ENCODE measurements around the gene FNDC1.

The FNDC1 gene

DNA sequence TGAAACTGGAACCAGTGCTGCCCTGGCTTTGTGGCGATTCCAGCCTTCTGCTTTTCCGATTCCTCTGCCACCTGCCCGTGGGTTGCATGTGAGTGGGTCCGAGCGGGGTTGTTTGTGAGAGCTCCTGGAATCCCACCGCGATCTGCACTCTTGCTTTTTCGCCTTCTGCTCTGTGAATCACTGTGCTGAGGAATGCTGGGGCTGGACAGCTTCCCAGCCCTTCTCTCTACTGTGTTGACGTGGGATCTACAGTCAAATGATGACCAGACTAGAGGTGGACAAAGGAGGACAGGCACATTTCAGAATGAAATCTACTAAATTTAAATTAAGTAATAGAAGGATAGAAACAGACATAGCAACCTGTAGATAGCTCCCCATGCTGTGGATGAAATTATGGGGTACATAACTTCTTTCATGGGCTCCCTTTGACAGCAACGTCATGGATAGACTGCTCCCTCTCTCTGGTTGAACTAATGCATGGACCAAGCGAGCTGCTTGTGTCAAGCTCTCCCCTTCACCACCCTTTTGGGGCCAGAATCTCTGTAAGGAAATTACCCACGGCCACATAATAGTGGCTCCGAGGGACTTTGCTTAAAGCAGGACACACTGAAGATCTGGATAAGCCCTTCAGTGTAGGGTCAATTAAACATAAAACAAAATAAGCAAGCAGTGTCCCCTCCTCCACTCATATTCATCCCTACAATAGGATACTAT is 2.0 kb downstream of the FNDC1 start:
- TF ChIP-seq, protein P1, sequence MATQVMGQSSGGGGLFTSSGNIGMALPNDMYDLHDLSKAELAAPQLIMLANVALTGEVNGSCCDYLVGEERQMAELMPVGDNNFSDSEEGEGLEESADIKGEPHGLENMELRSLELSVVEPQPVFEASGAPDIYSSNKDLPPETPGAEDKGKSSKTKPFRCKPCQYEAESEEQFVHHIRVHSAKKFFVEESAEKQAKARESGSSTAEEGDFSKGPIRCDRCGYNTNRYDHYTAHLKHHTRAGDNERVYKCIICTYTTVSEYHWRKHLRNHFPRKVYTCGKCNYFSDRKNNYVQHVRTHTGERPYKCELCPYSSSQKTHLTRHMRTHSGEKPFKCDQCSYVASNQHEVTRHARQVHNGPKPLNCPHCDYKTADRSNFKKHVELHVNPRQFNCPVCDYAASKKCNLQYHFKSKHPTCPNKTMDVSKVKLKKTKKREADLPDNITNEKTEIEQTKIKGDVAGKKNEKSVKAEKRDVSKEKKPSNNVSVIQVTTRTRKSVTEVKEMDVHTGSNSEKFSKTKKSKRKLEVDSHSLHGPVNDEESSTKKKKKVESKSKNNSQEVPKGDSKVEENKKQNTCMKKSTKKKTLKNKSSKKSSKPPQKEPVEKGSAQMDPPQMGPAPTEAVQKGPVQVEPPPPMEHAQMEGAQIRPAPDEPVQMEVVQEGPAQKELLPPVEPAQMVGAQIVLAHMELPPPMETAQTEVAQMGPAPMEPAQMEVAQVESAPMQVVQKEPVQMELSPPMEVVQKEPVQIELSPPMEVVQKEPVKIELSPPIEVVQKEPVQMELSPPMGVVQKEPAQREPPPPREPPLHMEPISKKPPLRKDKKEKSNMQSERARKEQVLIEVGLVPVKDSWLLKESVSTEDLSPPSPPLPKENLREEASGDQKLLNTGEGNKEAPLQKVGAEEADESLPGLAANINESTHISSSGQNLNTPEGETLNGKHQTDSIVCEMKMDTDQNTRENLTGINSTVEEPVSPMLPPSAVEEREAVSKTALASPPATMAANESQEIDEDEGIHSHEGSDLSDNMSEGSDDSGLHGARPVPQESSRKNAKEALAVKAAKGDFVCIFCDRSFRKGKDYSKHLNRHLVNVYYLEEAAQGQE (IDR thresholded peaks at IDR 0.05; ENCODE audit: insufficient read depth in 1 of 2, low read depth in 2 of 2, low read length in 2 of 2) = no peak
- TF ChIP-seq SIN3A (IDR thresholded peaks at IDR 0.05; ENCODE audit: borderline replicate concordance, insufficient read depth, low read length) = no peak
- TF ChIP-seq FOXP2 (optimal IDR thresholded peaks at IDR 0.05; ENCODE audit: borderline replicate concordance, extremely low read depth, extremely low read length, insufficient read depth) = no peak
- no peak for TF ChIP-seq TAF1 (IDR thresholded peaks at IDR 0.05; ENCODE audit: borderline replicate concordance, insufficient read depth, low read length)
- TF ChIP-seq POLR2AphosphoS5 (IDR thresholded peaks at IDR 0.05; ENCODE audit: low read depth, low read length) = no peak

DNA sequence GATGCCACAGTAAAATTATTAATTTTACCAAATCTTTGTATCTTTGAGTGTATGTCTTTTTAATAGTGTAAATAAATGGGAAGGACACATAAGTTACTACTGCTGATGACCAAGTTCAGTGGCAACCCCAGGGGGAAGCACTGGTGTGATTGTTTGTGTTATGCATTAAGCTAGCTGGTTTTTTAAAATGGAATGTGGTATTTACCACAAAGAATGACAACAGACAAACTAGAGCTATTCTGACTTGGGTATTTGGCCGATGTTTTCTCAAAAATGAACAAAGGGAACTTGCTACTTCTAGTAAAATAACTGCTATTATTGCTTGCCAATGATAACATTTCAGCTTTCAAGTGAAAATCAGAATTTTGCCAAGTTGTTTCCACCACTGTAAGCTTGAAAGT is 2.9 kb downstream of the FNDC1 start:
- no peak for TF ChIP-seq POLR2AphosphoS5 (IDR thresholded peaks at IDR 0.05; ENCODE audit: low read depth, low read length)
- TF ChIP-seq FOXP2 (optimal IDR thresholded peaks at IDR 0.05; ENCODE audit: borderline replicate concordance, extremely low read depth, extremely low read length, insufficient read depth) = no peak
- no peak for TF ChIP-seq TAF1 (IDR thresholded peaks at IDR 0.05; ENCODE audit: borderline replicate concordance, insufficient read depth, low read length)
- no peak for TF ChIP-seq SIN3A (IDR thresholded peaks at IDR 0.05; ENCODE audit: borderline replicate concordance, insufficient read depth, low read length)
- TF ChIP-seq, protein P1 (IDR thresholded peaks at IDR 0.05; ENCODE audit: insufficient read depth in 1 of 2, low read depth in 2 of 2, low read length in 2 of 2) = no peak

DNA sequence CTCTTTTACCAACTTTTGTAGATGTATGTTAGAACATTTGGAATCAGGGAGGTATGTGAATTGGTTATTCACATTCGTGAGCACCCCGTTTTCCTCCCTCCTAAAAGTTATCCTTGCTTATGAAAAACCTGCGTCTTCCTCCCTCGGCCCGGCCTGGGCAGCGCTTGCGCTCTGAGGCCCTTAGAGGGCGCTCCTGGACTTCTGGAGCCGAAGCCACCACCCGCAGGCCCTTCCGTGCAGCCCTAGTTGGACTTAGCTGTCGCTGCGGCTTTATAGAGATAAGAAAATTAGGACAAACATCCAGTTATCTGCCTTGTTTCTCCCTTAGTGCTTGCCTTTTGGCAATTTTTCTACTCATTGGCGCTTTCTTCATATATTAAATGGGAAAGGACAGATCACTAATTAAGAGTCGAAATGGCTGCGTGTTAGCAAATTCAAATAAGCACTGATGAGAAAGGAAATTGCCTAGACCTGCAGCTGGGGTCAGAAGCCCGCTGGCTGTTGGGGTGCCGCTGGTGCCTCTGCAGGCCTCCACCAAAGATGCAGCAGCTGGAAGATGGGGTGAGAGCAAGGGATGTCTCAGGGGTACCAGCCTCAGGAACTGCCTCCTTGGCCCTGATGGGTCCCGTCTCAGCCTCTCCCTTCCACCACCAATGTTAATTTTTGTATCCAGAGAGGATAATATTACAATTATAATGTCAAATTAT is 5.2 kb downstream of the FNDC1 start:
- TF ChIP-seq FOXP2 (optimal IDR thresholded peaks at IDR 0.05; ENCODE audit: borderline replicate concordance, extremely low read depth, extremely low read length, insufficient read depth) (no peak), SIN3A (IDR thresholded peaks at IDR 0.05; ENCODE audit: borderline replicate concordance, insufficient read depth, low read length) (no peak), POLR2AphosphoS5 (IDR thresholded peaks at IDR 0.05; ENCODE audit: low read depth, low read length) (no peak), TAF1 (IDR thresholded peaks at IDR 0.05; ENCODE audit: borderline replicate concordance, insufficient read depth, low read length) (no peak)
- TF ChIP-seq, protein P1 (IDR thresholded peaks at IDR 0.05; ENCODE audit: insufficient read depth in 1 of 2, low read depth in 2 of 2, low read length in 2 of 2) = no peak

DNA sequence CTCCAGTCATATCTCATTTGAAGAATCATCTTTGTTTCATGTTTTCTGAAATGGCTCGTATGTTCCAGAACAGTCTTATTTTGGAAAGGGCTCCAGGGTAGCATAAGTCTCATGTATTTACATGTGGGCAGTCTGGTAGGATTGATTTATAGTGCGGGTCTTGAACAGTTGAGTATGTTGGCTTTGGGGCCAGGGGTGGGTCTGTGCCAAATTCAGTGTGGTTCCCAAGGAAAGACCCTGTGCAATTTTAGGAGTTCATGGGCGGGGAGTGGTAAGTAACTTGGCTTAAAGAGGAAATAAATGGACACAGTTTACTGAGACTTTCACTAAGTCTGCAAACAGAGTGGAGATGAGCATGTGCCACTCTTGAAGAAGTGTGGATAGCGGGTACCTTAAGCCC is 7.7 kb downstream of the FNDC1 start:
- no peak for TF ChIP-seq TAF1 (IDR thresholded peaks at IDR 0.05; ENCODE audit: borderline replicate concordance, insufficient read depth, low read length)
- no peak for TF ChIP-seq POLR2AphosphoS5 (IDR thresholded peaks at IDR 0.05; ENCODE audit: low read depth, low read length)

DNA sequence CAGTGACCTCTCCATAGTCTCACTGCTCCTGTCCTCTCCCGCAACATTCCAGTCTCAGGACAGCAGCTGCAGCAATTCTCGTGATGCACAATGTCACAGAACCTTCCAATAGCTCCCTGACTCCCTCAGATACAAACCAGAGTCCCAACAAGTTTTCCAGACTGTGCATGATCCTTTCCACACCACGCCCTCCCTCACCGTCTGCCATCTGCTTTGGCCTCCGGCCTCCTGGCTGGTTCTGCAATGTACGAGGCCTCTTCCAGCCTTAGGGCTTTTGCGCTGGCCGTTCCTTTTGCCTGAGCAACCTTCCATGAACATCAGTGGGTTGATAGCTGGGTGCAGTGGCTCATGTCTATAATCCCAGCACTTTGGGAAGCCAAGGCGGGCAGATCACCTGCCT is 9.6 kb downstream of the FNDC1 start:
- TF ChIP-seq FOXP2 (optimal IDR thresholded peaks at IDR 0.05; ENCODE audit: borderline replicate concordance, extremely low read depth, extremely low read length, insufficient read depth) (no peak), TAF1 (IDR thresholded peaks at IDR 0.05; ENCODE audit: borderline replicate concordance, insufficient read depth, low read length) (no peak), POLR2AphosphoS5 (IDR thresholded peaks at IDR 0.05; ENCODE audit: low read depth, low read length) (no peak), SIN3A (IDR thresholded peaks at IDR 0.05; ENCODE audit: borderline replicate concordance, insufficient read depth, low read length) (no peak)
- TF ChIP-seq, protein P1 (IDR thresholded peaks at IDR 0.05; ENCODE audit: insufficient read depth in 1 of 2, low read depth in 2 of 2, low read length in 2 of 2) = no peak

Data from PFSK-1 (cell line).